Measurements from ENCODE around the gene C12orf76.
"Not testable (repeated sequence)": the region's sequence is repeated elsewhere in the genome, so short reads cannot be mapped to it uniquely, and the experiment has no call there.

GRCh38 chr12:110049666-110050065, 1.3 kb upstream of the C12orf76 start:
- not testable (repeated sequence) for TF ChIP-seq POLR2A, CTCF, POLR2AphosphoS5 (IDR thresholded peaks at IDR 0.05)
